ENCODE data around the gene TMEM163. TPM values are rescaled to one million over a fixed set of nuclear protein-coding genes. Genes with fewer than 3 reads are reported as not detected.
"Not testable (repeated sequence)": the region's sequence is repeated elsewhere in the genome, so short reads cannot be mapped to it uniquely, and the experiment has no call there.

Gene TMEM163
- total RNA-seq, 2 donors from 2014 or later, result 0.57 to 1.3 TPM

DNA sequence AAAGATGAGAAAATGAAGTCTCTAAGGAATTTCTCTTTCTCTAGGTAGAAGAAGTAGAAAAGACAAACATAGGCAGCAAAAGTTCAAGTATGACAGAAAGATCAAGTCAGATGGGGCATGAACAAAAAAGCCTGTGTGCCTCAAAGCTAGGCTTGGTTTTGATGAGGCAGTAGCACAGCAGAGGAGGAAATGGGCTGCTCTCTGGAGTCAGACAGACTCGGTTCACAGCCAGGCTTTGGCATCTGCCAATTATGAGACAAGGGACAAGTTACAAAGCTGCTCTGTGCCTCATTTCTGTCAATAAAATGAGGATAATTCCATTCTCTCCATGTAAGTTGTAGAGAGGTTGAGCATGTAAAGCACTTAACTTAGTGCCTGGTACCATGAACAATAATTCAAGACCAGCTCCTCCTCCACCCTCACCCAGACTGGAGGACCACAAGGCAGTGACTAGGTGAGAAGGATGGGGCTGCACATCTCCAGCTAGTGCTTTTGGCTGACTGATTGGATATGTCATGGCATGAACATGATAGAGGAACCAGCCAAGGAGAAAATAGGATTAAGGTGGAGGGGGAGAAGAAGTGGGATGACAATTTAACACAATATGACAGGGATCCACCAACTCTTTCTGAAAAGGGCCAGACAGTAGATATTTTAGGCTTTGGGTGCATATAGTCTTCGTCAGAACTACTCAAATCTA, 84.6 kb downstream of the TMEM163 start:
- no peak overlapping the region for H3K4me3 Mint-ChIP-seq
- peaks cover 6% of the 10 kb centered on the region for H3K27me3 Mint-ChIP-seq
- peaks cover 7% of the 10 kb centered on the region for H3K4me1 Mint-ChIP-seq
- no peak overlapping the region for H3K27ac Mint-ChIP-seq
- H3K9me3 ChIP-seq (ENCODE audit: control insufficient read depth, low read length, poor library complexity, severe bottlenecking), result peaks cover 3% of the 10 kb centered on the region
- DNase-seq (no peak), ATAC-seq (no peak)
- H3K36me3 Mint-ChIP-seq (ENCODE audit: low read depth), result peaks cover 3% of the 10 kb centered on the region

- no peak for DNase-seq
- Mint-ChIP-seq H3K27me3 (peaks cover 6% of the 10 kb centered on the region), H3K4me1 (peaks cover 7% of the 10 kb centered on the region), H3K27ac (no peak overlapping the region), H3K36me3 (ENCODE audit: low read depth) (peaks cover 3% of the 10 kb centered on the region), H3K4me3 (no peak overlapping the region)
- no peaks in the 10 kb centered on the region for H3K9me3 ChIP-seq (ENCODE audit: control insufficient read depth, low read length, poor library complexity, severe bottlenecking)
- no peak for ATAC-seq
These were observed 88.2 kb downstream of the TMEM163 start for GRCh38 chr2:134630504-134631159.

DNA sequence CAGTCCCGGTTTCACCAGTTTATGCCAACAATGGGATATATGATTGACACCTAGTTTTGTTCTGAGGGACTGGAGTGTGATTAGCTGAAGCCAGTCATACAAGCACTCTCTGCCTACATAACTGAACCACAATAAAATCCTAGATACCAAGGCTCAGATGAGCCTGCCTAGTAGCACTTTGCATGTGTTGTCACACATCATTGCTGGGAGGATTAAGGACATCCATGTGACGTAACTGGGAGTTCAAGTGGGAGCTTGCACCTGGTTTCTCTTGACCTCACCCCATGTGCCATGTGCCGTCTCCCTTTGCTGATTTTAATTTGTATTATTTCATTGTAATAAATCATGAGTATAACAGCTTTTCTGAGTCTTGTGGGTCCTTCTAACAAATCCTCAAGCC, 90.3 kb downstream of the TMEM163 start:
- peaks cover 11% of the 10 kb centered on the region for H3K4me1 Mint-ChIP-seq
- no peak for DNase-seq
- no peak for ATAC-seq
- H3K27ac Mint-ChIP-seq, result no peak overlapping the region
- H3K27me3 Mint-ChIP-seq, result peaks cover 8% of the 10 kb centered on the region
- no peak overlapping the region for H3K4me3 Mint-ChIP-seq
- no peaks in the 10 kb centered on the region for H3K36me3 Mint-ChIP-seq (ENCODE audit: low read depth)
- H3K9me3 ChIP-seq (ENCODE audit: control insufficient read depth, low read length, poor library complexity, severe bottlenecking), result no peaks in the 10 kb centered on the region

DNA sequence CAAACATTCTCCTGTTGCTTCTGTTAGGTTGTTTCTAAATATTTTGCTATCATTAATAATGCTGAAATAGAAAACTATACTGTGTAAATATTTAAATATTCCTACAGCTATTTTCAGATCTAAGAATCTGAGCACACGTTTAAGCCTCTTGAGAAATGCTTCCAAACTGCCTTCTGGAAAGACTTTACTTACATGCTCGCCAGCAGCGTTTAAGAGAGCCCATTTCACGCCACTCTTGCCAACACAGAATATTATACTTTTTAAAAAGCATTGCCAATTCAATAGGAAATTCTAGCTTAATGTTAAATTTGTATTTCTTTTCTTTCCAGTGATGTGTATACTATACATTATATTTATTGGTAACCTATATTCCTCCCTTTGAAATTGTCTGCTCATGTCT, 92.0 kb downstream of the TMEM163 start:
- Mint-ChIP-seq H3K27me3 (peaks cover 9% of the 10 kb centered on the region), H3K4me3 (no peak overlapping the region), H3K27ac (no peak overlapping the region), H3K36me3 (ENCODE audit: low read depth) (no peaks in the 10 kb centered on the region), H3K4me1 (peaks cover 10% of the 10 kb centered on the region)
- DNase-seq (no peak), ATAC-seq (no peak)
- H3K9me3 ChIP-seq (ENCODE audit: control insufficient read depth, low read length, poor library complexity, severe bottlenecking), result no peaks in the 10 kb centered on the region

GRCh38 chr2:134625311-134625710, 93.5 kb downstream of the TMEM163 start:
- H3K27me3 Mint-ChIP-seq, result peaks cover 9% of the 10 kb centered on the region

DNA sequence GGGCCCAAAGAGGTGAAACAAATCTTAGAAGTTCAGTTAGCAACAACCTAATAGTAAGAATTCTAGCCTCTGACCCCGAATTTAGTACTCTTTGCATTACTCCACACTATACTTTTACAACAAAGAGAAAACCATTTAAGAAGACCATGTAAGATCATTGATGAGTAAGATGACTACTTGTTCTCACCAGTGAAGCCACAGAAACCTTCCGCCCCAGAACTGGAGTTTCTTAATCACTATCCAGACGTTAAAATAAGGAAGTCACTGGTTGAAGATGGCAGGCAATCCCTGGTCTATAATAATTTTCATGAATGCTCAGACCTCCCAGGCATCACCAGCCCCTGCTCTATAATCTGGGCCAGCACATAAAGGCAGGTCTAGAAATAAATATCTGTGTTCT, 95.0 kb downstream of the TMEM163 start:
- H3K4me1 Mint-ChIP-seq, result peaks cover 6% of the 10 kb centered on the region
- H3K36me3 Mint-ChIP-seq (ENCODE audit: low read depth), result no peaks in the 10 kb centered on the region
- H3K27ac Mint-ChIP-seq, result no peak overlapping the region
- no peaks in the 10 kb centered on the region for H3K9me3 ChIP-seq (ENCODE audit: control insufficient read depth, low read length, poor library complexity, severe bottlenecking)
- H3K27me3 Mint-ChIP-seq, result peaks cover 9% of the 10 kb centered on the region
- ATAC-seq (no peak), DNase-seq (no peak)
- no peak overlapping the region for H3K4me3 Mint-ChIP-seq

More at GRCh38 chr2:134625311-134625710, 93.5 kb downstream of the TMEM163 start:
- no peaks in the 10 kb centered on the region for H3K9me3 ChIP-seq (ENCODE audit: control insufficient read depth, low read length, poor library complexity, severe bottlenecking)
- Mint-ChIP-seq H3K27ac (no peak overlapping the region), H3K4me3 (no peak overlapping the region), H3K36me3 (ENCODE audit: low read depth) (no peaks in the 10 kb centered on the region), H3K4me1 (peaks cover 6% of the 10 kb centered on the region)
- DNase-seq, result no peak
- ATAC-seq, result no peak

- no peaks in the 10 kb centered on the region for H3K9me3 ChIP-seq (ENCODE audit: control insufficient read depth, low read length, poor library complexity, severe bottlenecking)
- Mint-ChIP-seq H3K4me3 (no peak overlapping the region), H3K27ac (no peak overlapping the region), H3K27me3 (peaks cover 9% of the 10 kb centered on the region), H3K4me1 (peaks cover 6% of the 10 kb centered on the region), H3K36me3 (ENCODE audit: low read depth) (no peaks in the 10 kb centered on the region)
- DNase-seq (no peak), ATAC-seq (no peak)
These were observed 95.8 kb downstream of the TMEM163 start for GRCh38 chr2:134623046-134623445.

GRCh38 chr2:134621939-134622705, 96.7 kb downstream of the TMEM163 start:
- no peak for ATAC-seq
- DNase-seq, result no peak
- Mint-ChIP-seq H3K4me1 (peaks cover 6% of the 10 kb centered on the region), H3K36me3 (ENCODE audit: low read depth) (no peaks in the 10 kb centered on the region), H3K27me3 (peaks cover 9% of the 10 kb centered on the region), H3K27ac (no peak overlapping the region), H3K4me3 (no peak overlapping the region)
- no peaks in the 10 kb centered on the region for H3K9me3 ChIP-seq (ENCODE audit: control insufficient read depth, low read length, poor library complexity, severe bottlenecking)

DNA sequence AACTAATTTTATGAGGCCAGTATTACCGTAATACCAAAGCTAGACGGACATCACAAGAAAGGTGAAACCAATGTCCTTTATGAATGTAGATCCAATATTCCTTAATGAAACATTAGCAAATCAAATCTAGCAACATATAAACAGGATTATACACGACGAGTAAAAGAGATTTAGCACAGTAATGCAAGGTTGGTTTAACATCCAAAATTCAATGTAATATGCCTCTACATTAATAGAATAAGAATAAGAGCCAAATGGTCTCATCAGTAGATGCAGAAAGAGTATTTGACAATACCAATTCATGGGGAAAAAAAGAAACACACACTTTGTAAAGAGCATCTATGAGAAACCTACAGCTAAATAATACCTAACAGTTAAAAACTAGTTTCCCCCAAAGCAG, 99.5 kb downstream of the TMEM163 start:
- H3K9me3 ChIP-seq (ENCODE audit: control insufficient read depth, low read length, poor library complexity, severe bottlenecking), result no peaks in the 10 kb centered on the region
- ATAC-seq (no peak), DNase-seq (no peak)
- H3K4me1 Mint-ChIP-seq, result peaks cover 8% of the 10 kb centered on the region
- H3K4me3 Mint-ChIP-seq, result no peak overlapping the region
- no peak overlapping the region for H3K27ac Mint-ChIP-seq
- H3K36me3 Mint-ChIP-seq (ENCODE audit: low read depth), result no peaks in the 10 kb centered on the region
- H3K27me3 Mint-ChIP-seq, result peaks cover 9% of the 10 kb centered on the region

GRCh38 chr2:134615480-134615879, 103.3 kb downstream of the TMEM163 start:
- ATAC-seq; H3K27ac Mint-ChIP-seq; H3K9me3 ChIP-seq (ENCODE audit: control insufficient read depth, low read length, poor library complexity, severe bottlenecking); H3K4me3 Mint-ChIP-seq; DNase-seq; H3K4me1 Mint-ChIP-seq; H3K27me3 Mint-ChIP-seq; H3K36me3 Mint-ChIP-seq (ENCODE audit: low read depth): not testable (repeated sequence)

DNA sequence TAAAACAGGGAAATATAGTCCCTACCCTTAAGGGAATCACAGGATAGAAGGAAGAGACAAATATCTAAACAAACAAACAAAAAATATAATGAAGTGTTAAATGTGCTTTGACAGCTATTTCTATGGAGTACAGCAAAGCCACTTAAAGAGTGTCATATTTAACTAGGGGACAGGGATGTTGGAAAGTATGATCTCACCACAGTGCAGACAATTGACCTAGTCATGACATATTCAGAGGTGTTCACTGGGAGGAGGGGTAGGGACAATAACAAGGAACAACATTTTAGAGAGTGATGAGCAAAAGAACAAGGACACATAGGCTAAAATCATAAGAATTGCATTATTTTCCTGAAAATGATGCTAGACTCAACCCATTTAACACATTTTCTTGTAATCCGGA, 107.5 kb downstream of the TMEM163 start:
- Mint-ChIP-seq H3K4me3 (no peak overlapping the region), H3K36me3 (ENCODE audit: low read depth) (peaks cover 3% of the 10 kb centered on the region), H3K27ac (no peak overlapping the region), H3K27me3 (peaks cover 3% of the 10 kb centered on the region), H3K4me1 (peaks cover 3% of the 10 kb centered on the region)
- ATAC-seq (no peak), DNase-seq (no peak)
- no peaks in the 10 kb centered on the region for H3K9me3 ChIP-seq (ENCODE audit: control insufficient read depth, low read length, poor library complexity, severe bottlenecking)

- peaks cover 3% of the 10 kb centered on the region for H3K4me1 Mint-ChIP-seq
- H3K36me3 Mint-ChIP-seq (ENCODE audit: low read depth), result peaks cover 3% of the 10 kb centered on the region
- DNase-seq (no peak), ATAC-seq (no peak)
- H3K4me3 Mint-ChIP-seq, result no peak overlapping the region
- H3K9me3 ChIP-seq (ENCODE audit: control insufficient read depth, low read length, poor library complexity, severe bottlenecking), result no peaks in the 10 kb centered on the region
- no peak overlapping the region for H3K27ac Mint-ChIP-seq
- peaks cover 6% of the 10 kb centered on the region for H3K27me3 Mint-ChIP-seq
These were observed 107.9 kb downstream of the TMEM163 start for GRCh38 chr2:134610871-134611270.

- Mint-ChIP-seq H3K36me3 (ENCODE audit: low read depth) (peaks cover 3% of the 10 kb centered on the region), H3K27me3 (peaks cover 6% of the 10 kb centered on the region), H3K4me1 (peaks cover under 1% of the 10 kb centered on the region), H3K27ac (no peak overlapping the region), H3K4me3 (no peak overlapping the region)
- no peaks in the 10 kb centered on the region for H3K9me3 ChIP-seq (ENCODE audit: control insufficient read depth, low read length, poor library complexity, severe bottlenecking)
- DNase-seq, result no peak
- ATAC-seq, result no peak
These were observed 108.8 kb downstream of the TMEM163 start for GRCh38 chr2:134609924-134610513.
